B cell (primary cell): Measurements from ENCODE around the gene SPP1. TPM values are rescaled to one million over a fixed set of nuclear protein-coding genes. Genes with fewer than 3 reads are reported as not detected.

Source experiments
- ATAC-seq: fragments of 200-7000 bp; cut with Tn5 transposase; one replicate; pipeline ENCODE4 v1.10.0; 2021; ENCODE audit warnings: low read depth, mild to moderate bottlenecking, moderate number of reproducible peaks, moderate library complexity
- CTCF ChIA-PET: fragments of 350-600 bp; sonication (Branson Sonifier 250); formaldehyde crosslinking; loops from one replicate; lab custom pipeline; 2021; ENCODE audit warnings: antibody characterized with exemption, inconsistent platforms; lab: Charles Lee
- POLR2A ChIA-PET: fragments of 350-600 bp; sonication (Branson Sonifier 250); formaldehyde crosslinking; loops from one replicate; lab custom pipeline; 2021; ENCODE audit warnings: antibody characterized with exemption; lab: Charles Lee
- DNase-seq: peaks from one replicate; pipeline ENCODE4 v3.0.0; 2013
- H2AFZ ChIP-seq: 2 replicates; pipeline ENCODE4 v1.6.1; 2012; ENCODE audit warnings: mild to moderate bottlenecking, low read depth, low read length; ENCODE audit not compliant: insufficient read depth, poor library complexity, severe bottlenecking
- H3K27ac ChIP-seq, 2 donors: 1 replicate in 1 of 2; 2 replicates in 1 of 2; pipeline ENCODE4 v1.5.1; 2012 to 2013; ENCODE audit warnings: low read length in 2 of 2, mild to moderate bottlenecking in 2 of 2, moderate library complexity in 1 of 2
- H3K27me3 ChIP-seq, 4 experiments: fragments of 200-600 bp in 1 of 4; sonication (generic) in 1 of 4; replicated peaks in 1 of 4; 1 replicate in 2 of 4; 2 replicates in 2 of 4; pipeline versions ENCODE4 v1.6.1 to v1.7.0; 2013 to 2016; ENCODE audit warnings: low read length in 3 of 4, mild to moderate bottlenecking in 2 of 4, mixed read lengths in 1 of 4, moderate library complexity in 1 of 4; ENCODE audit not compliant: insufficient read depth in 4 of 4, control insufficient read depth in 3 of 4; ENCODE audit errors: control extremely low read depth in 1 of 4
- H3K36me3 ChIP-seq, 2 experiments: replicated peaks in 1 of 2; 1 replicate in 1 of 2; 2 replicates in 1 of 2; pipeline versions ENCODE4 v1.6.1 to v1.7.1; 2013; ENCODE audit warnings: low read length in 1 of 2; ENCODE audit not compliant: insufficient read depth in 2 of 2, control insufficient read depth in 1 of 2; ENCODE audit errors: control extremely low read depth in 1 of 2, extremely low read depth in 1 of 2
- H3K4me1 ChIP-seq, 2 donors: fragments of 200-600 bp in 1 of 2; sonication (generic) in 1 of 2; 1 replicate in 1 of 2; 2 replicates in 1 of 2; pipeline versions ENCODE4 v1.5.1 to v1.6.1; 2013 to 2017; ENCODE audit warnings: low read length in 2 of 2; ENCODE audit not compliant: control insufficient read depth in 2 of 2, insufficient read depth in 2 of 2
- H3K4me2 ChIP-seq: replicated peaks from 2 replicates; pipeline ENCODE3; 2012; ENCODE audit warnings: mild to moderate bottlenecking, low read depth, low read length; ENCODE audit not compliant: poor library complexity, severe bottlenecking
- H3K4me3 ChIP-seq, 5 experiments: fragments of 200-600 bp in 1 of 5; sonication (generic) in 1 of 5; 1 replicate in 3 of 5; 2 replicates in 2 of 5; pipeline versions ENCODE4 v1.5.1 to v1.7.0; 2011 to 2016; ENCODE audit warnings: low read length in 4 of 5, mild to moderate bottlenecking in 4 of 5, low read depth in 2 of 5, control low read depth in 1 of 5, moderate library complexity in 1 of 5; ENCODE audit not compliant: insufficient read depth in 1 of 5; ENCODE audit errors: control extremely low read depth in 1 of 5, extremely low read depth in 1 of 5
- H3K79me2 ChIP-seq: fragments of 200-600 bp; sonication (generic); one replicate; pipeline ENCODE4 v1.6.0; 2016; ENCODE audit warnings: low read length; ENCODE audit not compliant: control insufficient read depth, insufficient read depth
- H3K9ac ChIP-seq: fragments of 200-600 bp; sonication (generic); 2 replicates; pipeline ENCODE4 v1.6.1; 2017; ENCODE audit warnings: mild to moderate bottlenecking, low read length, moderate library complexity
- H3K9me3 ChIP-seq, 3 donors: one replicate each; pipeline versions ENCODE4 v1.6.1 to v1.7.1; 2013; ENCODE audit warnings: low read length in 2 of 3; ENCODE audit not compliant: control insufficient read depth in 2 of 3, insufficient read depth in 1 of 3; ENCODE audit errors: control extremely low read depth in 1 of 3
- H4K20me1 ChIP-seq: 2 replicates; pipeline ENCODE4 v1.6.0; 2012; ENCODE audit warnings: mild to moderate bottlenecking, low read length; ENCODE audit not compliant: insufficient read depth, control insufficient read depth, poor library complexity, severe bottlenecking
- H3K27ac Mint-ChIP-seq: one replicate; pipeline ENCODE4 v1.8.0; 2021; ENCODE audit warnings: mixed read lengths
- H3K27me3 Mint-ChIP-seq: one replicate; pipeline ENCODE4 v1.8.0; 2021; ENCODE audit warnings: mixed read lengths
- H3K4me1 Mint-ChIP-seq: one replicate; pipeline ENCODE4 v1.8.0; 2021; ENCODE audit warnings: mixed read lengths
- H3K4me3 Mint-ChIP-seq: one replicate; pipeline ENCODE4 v1.8.0; 2021; ENCODE audit warnings: mixed read lengths
- H3K9me3 Mint-ChIP-seq: one replicate; pipeline ENCODE4 v1.8.0; 2022; ENCODE audit warnings: mixed read lengths; ENCODE audit not compliant: insufficient read depth
- EZH2 ChIP-seq: IDR thresholded peaks from 2 replicates; pipeline ENCODE4 v1.6.1; 2012; ENCODE audit warnings: borderline replicate concordance, low read depth, mild to moderate bottlenecking, moderate library complexity, low read length; ENCODE audit not compliant: insufficient read depth, poor library complexity, severe bottlenecking
- WGBS: methylation state at CpG from one replicate; pipeline ENCODE4 v1.1.5; 2013; ENCODE audit warnings: missing lambda C conversion rate; ENCODE audit not compliant: insufficient coverage; 5-methylcytosine and 5-hydroxymethylcytosine counted together
- intact Hi-C: fragments of 100-400 bp; cut with micrococcal nuclease; formaldehyde crosslinking; loops from one replicate; pipeline ENCODE4 v1.10.0; 2022
- polyA plus RNA-seq: library from polyadenylated mRNA; depleted of rRNA; stranded (reverse); fragments of >200 nt; gene quantifications from 2 replicates; pipeline ENCODE4 v1.2.3, GENCODE V29; 2012
- total RNA-seq, 2 donors: library from RNA; stranded (reverse); fragments of 120-200 nt in 1 of 2; gene quantifications; 1 replicate in 1 of 2; 2 replicates in 1 of 2; pipeline versions ENCODE4 v1.2.3 to v1.2.4, GENCODE V29; 2013 to 2022
- TF ChIP-seq, protein P1 (sequence below): fragments of 200-600 bp; IDR thresholded peaks from one replicate; pipeline ENCODE4 v1.8.0; 2022; ENCODE audit warnings: antibody characterized with exemption, mild to moderate bottlenecking

SPP1 gene
- total and polyA plus RNA-seq, 2 donors (not counting 1 experiment from before 2014, with no cell fraction given) = not detected

DNA sequence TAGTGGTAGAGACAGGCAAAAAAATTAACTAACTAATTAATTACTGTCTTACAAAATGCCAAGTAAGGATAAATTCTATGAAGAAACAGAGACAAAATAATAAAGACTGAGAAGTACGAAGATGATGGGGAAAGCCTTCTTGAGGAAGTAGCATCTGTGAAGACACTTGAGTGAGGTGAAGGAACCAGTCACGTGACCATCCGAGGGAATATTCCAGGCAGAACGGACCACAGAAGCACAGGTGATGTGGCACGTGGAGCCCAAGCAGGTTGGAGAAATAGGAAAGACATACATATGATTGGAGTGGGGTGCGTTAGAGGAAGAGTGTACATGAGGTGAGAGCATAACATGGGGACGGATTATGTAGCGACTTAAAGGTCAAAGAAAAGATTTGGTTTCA is 30.5 kb upstream of the SPP1 start:
- Histone ChIP-seq H3K4me1 (no peaks in the 10 kb centered on the region), H3K4me2 (no peak overlapping the region), H3K9me3 (no peaks in the 10 kb centered on the region), H3K27ac (no peak overlapping the region), H2AFZ (no peak overlapping the region), H3K4me3 (no peak overlapping the region), H3K9ac (no peak overlapping the region), H3K27me3 (no peaks in the 10 kb centered on the region), H3K79me2 (no peaks in the 10 kb centered on the region), H4K20me1 (no peaks in the 10 kb centered on the region), H3K36me3 (no peaks in the 10 kb centered on the region)
- Mint-ChIP-seq H3K27ac (no peak overlapping the region), H3K27me3 (no peaks in the 10 kb centered on the region), H3K9me3 (no peaks in the 10 kb centered on the region), H3K4me1 (no peaks in the 10 kb centered on the region), H3K4me3 (no peak overlapping the region)
- intact Hi-C loops = no loop called here
- no peak for DNase-seq
- ATAC-seq = no peak
- WGBS = 91% methylated on average over 7 of the region's 8 CpGs
- POLR2A ChIA-PET = no interaction called here
- CTCF ChIA-PET = no interaction called here
- TF ChIP-seq, protein P1, sequence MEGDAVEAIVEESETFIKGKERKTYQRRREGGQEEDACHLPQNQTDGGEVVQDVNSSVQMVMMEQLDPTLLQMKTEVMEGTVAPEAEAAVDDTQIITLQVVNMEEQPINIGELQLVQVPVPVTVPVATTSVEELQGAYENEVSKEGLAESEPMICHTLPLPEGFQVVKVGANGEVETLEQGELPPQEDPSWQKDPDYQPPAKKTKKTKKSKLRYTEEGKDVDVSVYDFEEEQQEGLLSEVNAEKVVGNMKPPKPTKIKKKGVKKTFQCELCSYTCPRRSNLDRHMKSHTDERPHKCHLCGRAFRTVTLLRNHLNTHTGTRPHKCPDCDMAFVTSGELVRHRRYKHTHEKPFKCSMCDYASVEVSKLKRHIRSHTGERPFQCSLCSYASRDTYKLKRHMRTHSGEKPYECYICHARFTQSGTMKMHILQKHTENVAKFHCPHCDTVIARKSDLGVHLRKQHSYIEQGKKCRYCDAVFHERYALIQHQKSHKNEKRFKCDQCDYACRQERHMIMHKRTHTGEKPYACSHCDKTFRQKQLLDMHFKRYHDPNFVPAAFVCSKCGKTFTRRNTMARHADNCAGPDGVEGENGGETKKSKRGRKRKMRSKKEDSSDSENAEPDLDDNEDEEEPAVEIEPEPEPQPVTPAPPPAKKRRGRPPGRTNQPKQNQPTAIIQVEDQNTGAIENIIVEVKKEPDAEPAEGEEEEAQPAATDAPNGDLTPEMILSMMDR = no peak
- TF ChIP-seq EZH2 = no peak

DNA sequence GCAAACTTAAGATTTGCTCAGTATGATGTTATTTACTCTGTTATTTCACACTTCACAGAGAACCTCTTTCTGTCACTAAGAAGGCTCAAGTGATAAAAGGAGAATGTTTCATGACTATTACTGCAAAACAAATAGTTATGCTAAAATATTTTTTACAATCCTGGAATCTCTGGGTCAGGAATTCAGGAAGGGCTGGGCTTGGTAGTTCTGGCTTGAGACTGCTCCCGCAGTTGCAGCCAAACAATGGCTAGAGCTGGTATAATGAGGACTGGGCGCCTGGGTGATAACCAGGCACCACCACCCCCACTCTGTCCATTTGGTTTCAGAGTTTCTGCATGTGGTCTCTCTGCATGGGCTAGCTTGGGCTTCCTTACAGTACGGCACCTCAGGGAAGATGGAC is 28.7 kb upstream of the SPP1 start:
- 90% methylated on average over 2 of the region's 3 CpGs for WGBS
- no peak for TF ChIP-seq EZH2
- TF ChIP-seq, protein P1 = no peak

More for the DNA sequence above, 28.7 kb upstream of the SPP1 start:
- Histone ChIP-seq H3K36me3 (no peaks in the 10 kb centered on the region), H3K79me2 (no peaks in the 10 kb centered on the region), H3K27ac (no peak overlapping the region), H3K4me2 (no peak overlapping the region), H3K9me3 (no peaks in the 10 kb centered on the region), H3K27me3 (no peaks in the 10 kb centered on the region), H2AFZ (no peak overlapping the region), H3K4me1 (no peaks in the 10 kb centered on the region), H3K9ac (no peak overlapping the region), H4K20me1 (no peaks in the 10 kb centered on the region), H3K4me3 (no peak overlapping the region)
- POLR2A ChIA-PET = no interaction called here
- CTCF ChIA-PET = no interaction called here
- DNase-seq (no peak), ATAC-seq (no peak)
- peaks cover under 1% of the 10 kb centered on the region for H3K27me3 Mint-ChIP-seq
- intact Hi-C loops = no loop called here
- H3K27ac Mint-ChIP-seq = no peak overlapping the region
- no peaks in the 10 kb centered on the region for H3K4me1 Mint-ChIP-seq
- H3K4me3 Mint-ChIP-seq = no peak overlapping the region
- H3K9me3 Mint-ChIP-seq = no peaks in the 10 kb centered on the region
